ENCODE data around the gene SLC47A1. TPM values are rescaled to one million over a fixed set of nuclear protein-coding genes. Genes with fewer than 3 reads are reported as not detected.

Gene SLC47A1
- total RNA-seq, 4 donors from 2014 or later = 0.72 to 2.2 (median 1.4) TPM; not detected in 1

DNA sequence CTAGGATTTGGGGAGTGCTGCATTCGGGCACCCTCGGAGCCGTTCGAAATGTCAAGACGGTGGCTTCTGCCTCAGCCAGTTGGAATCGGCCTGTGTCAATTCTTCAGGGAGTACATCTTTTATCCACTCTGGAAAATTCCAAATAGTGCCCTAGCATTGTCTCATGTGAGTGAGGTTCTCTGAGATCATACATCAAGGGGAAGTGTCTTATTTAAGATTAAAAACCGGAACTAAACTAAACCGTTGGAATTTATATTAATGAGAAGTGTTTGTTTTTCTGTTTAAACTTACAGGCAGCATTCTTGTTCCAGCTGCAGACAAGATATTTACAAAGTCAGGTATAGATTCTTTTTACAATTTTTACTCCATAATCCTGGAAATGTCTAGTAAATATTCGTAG, 56.8 kb downstream of the SLC47A1 start:
- Histone ChIP-seq H3K36me3 (no peaks in the 10 kb centered on the region), H3K27me3 (peaks cover 4% of the 10 kb centered on the region), H3K27ac (no peak overlapping the region), H3K9me3 (no peaks in the 10 kb centered on the region), H3K4me3 (no peak overlapping the region), H3K4me1 (no peaks in the 10 kb centered on the region)
- ATAC-seq = no peak
- TF ChIP-seq POLR2A (IDR thresholded peaks at IDR 0.05) = no peak
- TF ChIP-seq CTCF (IDR thresholded peaks at IDR 0.05) = no peak
- TF ChIP-seq EP300 (IDR thresholded peaks at IDR 0.05) = no peak
- no peak for TF ChIP-seq POLR2AphosphoS5 (IDR thresholded peaks at IDR 0.05)
- WGBS, 2 donors (ENCODE audit: low coverage in 1 of 2) = 64 to 74% methylated on average over 8 to 9 of the region's 9 CpGs

DNA sequence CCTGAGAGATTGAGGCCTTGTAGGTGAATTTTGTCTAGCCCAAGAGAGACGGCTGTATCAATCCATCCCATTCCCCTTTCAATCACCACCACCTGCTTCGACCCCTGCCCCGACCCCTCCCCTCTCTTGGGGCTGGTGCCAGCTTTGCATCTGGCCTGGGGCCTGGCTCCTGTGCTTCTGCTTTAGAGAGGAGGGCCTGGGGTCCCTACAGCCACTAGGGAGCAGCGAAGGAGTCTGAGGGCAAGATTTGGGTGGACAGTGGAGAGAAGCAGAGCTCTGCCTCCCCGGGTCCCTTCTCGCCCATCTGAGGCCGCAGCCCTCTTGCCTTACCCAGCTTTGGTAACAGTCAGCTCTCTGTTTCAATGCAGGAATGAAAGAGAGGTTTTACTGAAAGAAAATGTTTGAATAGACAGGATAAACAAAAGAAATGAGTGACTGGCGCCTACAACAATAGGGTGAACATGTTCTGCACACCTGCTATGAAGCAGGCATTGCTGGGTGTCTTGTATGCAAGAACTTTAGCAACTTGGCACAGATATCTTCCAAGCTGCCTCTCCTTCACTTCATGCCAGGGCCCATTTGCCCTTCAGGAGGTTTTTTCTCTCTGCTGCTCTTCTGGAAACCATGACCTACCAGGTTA, 57.4 kb downstream of the SLC47A1 start:
- no peak for TF ChIP-seq EP300 (IDR thresholded peaks at IDR 0.05)
- TF ChIP-seq CTCF (IDR thresholded peaks at IDR 0.05) = no peak
- no peak for TF ChIP-seq POLR2A (IDR thresholded peaks at IDR 0.05)
- no peak for TF ChIP-seq POLR2AphosphoS5 (IDR thresholded peaks at IDR 0.05)
- H3K4me1 ChIP-seq = no peaks in the 10 kb centered on the region
- WGBS, 2 donors (ENCODE audit: low coverage in 1 of 2) = 78 to 85% methylated on average over 2 to 5 of the region's 8 CpGs
- H3K9me3 ChIP-seq = no peaks in the 10 kb centered on the region
- H3K27me3 ChIP-seq = no peaks in the 10 kb centered on the region
- no peaks in the 10 kb centered on the region for H3K36me3 ChIP-seq
- no peak overlapping the region for H3K27ac ChIP-seq
- ATAC-seq = no peak
- no peak overlapping the region for H3K4me3 ChIP-seq

- Histone ChIP-seq H3K27me3 (no peaks in the 10 kb centered on the region), H3K4me3 (no peak overlapping the region), H3K9me3 (no peaks in the 10 kb centered on the region), H3K4me1 (no peaks in the 10 kb centered on the region), H3K36me3 (no peaks in the 10 kb centered on the region), H3K27ac (no peak overlapping the region)
- 75% methylated on average over 3 of the region's 4 CpGs; no CpG with 5 or more reads in 1 of the 2 donors for WGBS, 2 donors (ENCODE audit: low coverage in 1 of 2)
- no peak for ATAC-seq
- TF ChIP-seq POLR2AphosphoS5 (IDR thresholded peaks at IDR 0.05) (no peak), EP300 (IDR thresholded peaks at IDR 0.05) (no peak), CTCF (IDR thresholded peaks at IDR 0.05) (no peak), POLR2A (IDR thresholded peaks at IDR 0.05) (no peak)
These were observed 58.7 kb downstream of the SLC47A1 start for GRCh38 chr17:19592316-19592715.

GRCh38 chr17:19596869-19597268, 63.2 kb downstream of the SLC47A1 start:
- Histone ChIP-seq H3K4me3 (no peak overlapping the region), H3K27ac (no peak overlapping the region), H3K36me3 (no peaks in the 10 kb centered on the region), H3K27me3 (no peaks in the 10 kb centered on the region), H3K4me1 (no peaks in the 10 kb centered on the region), H3K9me3 (no peaks in the 10 kb centered on the region)
- TF ChIP-seq EP300 (IDR thresholded peaks at IDR 0.05) (no peak), CTCF (IDR thresholded peaks at IDR 0.05) (no peak), POLR2AphosphoS5 (IDR thresholded peaks at IDR 0.05) (no peak), POLR2A (IDR thresholded peaks at IDR 0.05) (no peak)
- WGBS, 2 donors (ENCODE audit: low coverage in 1 of 2) = 72 to 82% methylated on average over 3 to 5 of the region's 5 CpGs
- ATAC-seq = no peak

DNA sequence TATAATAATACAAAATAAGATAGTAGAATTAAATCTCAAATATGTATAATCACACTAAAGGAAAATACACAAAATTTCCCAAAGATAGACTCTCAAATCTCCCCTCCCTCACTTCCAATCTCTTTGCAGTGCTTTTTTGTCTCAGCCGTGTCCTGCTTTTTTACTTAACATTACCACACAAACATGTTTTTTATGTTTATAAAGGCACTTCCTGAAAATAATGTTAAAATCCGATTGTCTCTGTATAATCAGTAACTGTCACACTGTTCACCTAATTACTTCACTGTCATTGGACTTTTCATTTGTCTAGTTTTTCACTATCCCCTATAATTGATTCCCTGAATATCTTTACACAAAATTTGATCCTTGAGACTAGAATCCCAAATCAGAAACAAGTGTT, 76.7 kb downstream of the SLC47A1 start:
- H3K27ac ChIP-seq = no peak overlapping the region
- peaks cover 0 to 11% (median 0%) of the 10 kb centered on the region in 3 donors for H3K4me1 ChIP-seq

More for the DNA sequence above, 76.7 kb downstream of the SLC47A1 start:
- 49 to 56% methylated on average over 2 of the region's 2 CpGs for WGBS, 2 donors (ENCODE audit: low coverage in 1 of 2)
- ATAC-seq = no peak
- Histone ChIP-seq H3K27me3 (no peaks in the 10 kb centered on the region), H3K4me3 (no peak overlapping the region), H3K9me3 (no peaks in the 10 kb centered on the region), H3K36me3 (no peaks in the 10 kb centered on the region)
- TF ChIP-seq EP300 (IDR thresholded peaks at IDR 0.05) = no peak
- no peak for TF ChIP-seq POLR2AphosphoS5 (IDR thresholded peaks at IDR 0.05)
- no peak for TF ChIP-seq CTCF (IDR thresholded peaks at IDR 0.05)
- TF ChIP-seq POLR2A (IDR thresholded peaks at IDR 0.05) = no peak

Measured in gastroesophageal sphincter (tissue), 4 donors.